Measurements from ENCODE around the gene SLC9A3.

- TF ChIP-seq CTCF (IDR thresholded peaks at IDR 0.05; ENCODE audit: borderline replicate concordance, extremely low read depth, low read length, poor library complexity, severe bottlenecking): no peak
- TF ChIP-seq EZH2 (IDR thresholded peaks at IDR 0.05; ENCODE audit: borderline replicate concordance, low read depth, low read length, severe bottlenecking): no peak
Measured at GRCh38 chr5:485946-486491, 38.2 kb downstream of the SLC9A3 start.

Measured in DND-41 (cell line).